ENCODE results near the gene AGO3. TPM values are rescaled to one million over a fixed set of nuclear protein-coding genes. Genes with fewer than 3 reads are reported as not detected.

Gene AGO3
- total RNA-seq, 1 experiment from 2014 or later = 26.9 TPM

- Histone ChIP-seq H3K9ac (ENCODE audit: low read length) (no peak overlapping the region), H3K27me3 (ENCODE audit: insufficient read depth, low read length) (no peaks in the 10 kb centered on the region), H3K36me3 (ENCODE audit: control insufficient read depth in 1 of 2, insufficient read depth in 2 of 2, low read length in 2 of 2) (peaks cover 8 to 9% of the 10 kb centered on the region in 2 experiments; a peak in 3 of 4 replicates), H3K9me3 (ENCODE audit: control insufficient read depth in 1 of 2, insufficient read depth in 1 of 2, low read depth in 1 of 2, low read length in 2 of 2) (no peaks in the 10 kb centered on the region), H3K27ac (ENCODE audit: low read depth, low read length) (no peak overlapping the region), H3K4me1 (ENCODE audit: control insufficient read depth in 1 of 2, insufficient read depth in 2 of 2, low read length in 2 of 2) (peaks cover 0 to 22% of the 10 kb centered on the region in 2 experiments; a peak in 2 of 4 replicates), H3K4me2 (ENCODE audit: low read length) (no peak overlapping the region), H4K20me1 (ENCODE audit: insufficient read depth) (no peaks in the 10 kb centered on the region), H3K4me3 (replicated peaks in 1 of 2; ENCODE audit: low read depth in 1 of 2, low read length in 2 of 2) (no peak overlapping the region), H3K9me2 (ENCODE audit: insufficient read depth) (no peaks in the 10 kb centered on the region), H2AFZ (ENCODE audit: low read depth, low read length, poor library complexity, severe bottlenecking) (no peak overlapping the region), H3K79me2 (ENCODE audit: insufficient read depth, low read length) (no peaks in the 10 kb centered on the region)
- ChIA-PET POLR2A (no interaction called here), CTCF (interaction anchor here (1.2 kb wide), 1 partner anchor 36 kb away, joined by 7 read pairs; no protein-coding TSS in a partner anchor), RAD21 (ENCODE audit: low non-redundant PET in 1 of 2, low total read pairs in 2 of 2, uncharacterized antibody in 2 of 2, unreplicated experiment in 2 of 2) (no interaction called here)
- BruUV-seq (replicated peaks) = no TSS peak
- ATAC-seq = no peak
- no peak for DNase-seq (ENCODE audit: low read depth, low spot score)
- intact Hi-C loops (cut with micrococcal nuclease) = loop anchor here (1.0 to 5.0 kb wide), 2 partner anchors 186 to 268 kb away; no protein-coding TSS in a partner anchor
- TF ChIP-seq EZH2 (IDR thresholded peaks at IDR 0.05) (no peak), SP1 (IDR thresholded peaks at IDR 0.05; ENCODE audit: low read depth) (no peak), CTCF (IDR thresholded peaks at IDR 0.05 in 2 of 3, conservative IDR thresholded peaks at IDR 0.05 in 1 of 3; ENCODE audit: borderline replicate concordance in 1 of 3, insufficient read depth in 1 of 3, low read depth in 2 of 3, low read length in 2 of 3) (no peak), SRF (IDR thresholded peaks at IDR 0.05; ENCODE audit: low read depth) (no peak), POLR2A (IDR thresholded peaks at IDR 0.05; ENCODE audit: borderline replicate concordance, extremely low read depth, insufficient read depth, insufficient read length) (no peak), EZH2phosphoT487 (IDR thresholded peaks at IDR 0.05; ENCODE audit: borderline replicate concordance) (no peak), FOSL1 (IDR thresholded peaks at IDR 0.05; ENCODE audit: low read depth) (no peak), RAD21 (IDR thresholded peaks at IDR 0.05; ENCODE audit: low read depth) (no peak), JUND (IDR thresholded peaks at IDR 0.05) (no peak), TCF7L2 (IDR thresholded peaks at IDR 0.05; ENCODE audit: borderline replicate concordance, extremely low read depth, insufficient read depth, insufficient read length) (no peak), YY1 (IDR thresholded peaks at IDR 0.05; ENCODE audit: extremely low read depth, insufficient replicate concordance, low read depth, low read length) (no peak), EGR1 (IDR thresholded peaks at IDR 0.05; ENCODE audit: low read depth) (no peak), ZNF274 (IDR thresholded peaks at IDR 0.05; ENCODE audit: low read depth, low read length) (no peak), ELF1 (IDR thresholded peaks at IDR 0.05; ENCODE audit: borderline replicate concordance, low read depth) (no peak), CBX3 (IDR thresholded peaks at IDR 0.05; ENCODE audit: low read depth) (no peak), CEBPB (IDR thresholded peaks at IDR 0.05; ENCODE audit: low read depth) (no peak), REST (IDR thresholded peaks at IDR 0.05; ENCODE audit: low read depth) (no peak)
- TF ChIP-seq, protein P1, sequence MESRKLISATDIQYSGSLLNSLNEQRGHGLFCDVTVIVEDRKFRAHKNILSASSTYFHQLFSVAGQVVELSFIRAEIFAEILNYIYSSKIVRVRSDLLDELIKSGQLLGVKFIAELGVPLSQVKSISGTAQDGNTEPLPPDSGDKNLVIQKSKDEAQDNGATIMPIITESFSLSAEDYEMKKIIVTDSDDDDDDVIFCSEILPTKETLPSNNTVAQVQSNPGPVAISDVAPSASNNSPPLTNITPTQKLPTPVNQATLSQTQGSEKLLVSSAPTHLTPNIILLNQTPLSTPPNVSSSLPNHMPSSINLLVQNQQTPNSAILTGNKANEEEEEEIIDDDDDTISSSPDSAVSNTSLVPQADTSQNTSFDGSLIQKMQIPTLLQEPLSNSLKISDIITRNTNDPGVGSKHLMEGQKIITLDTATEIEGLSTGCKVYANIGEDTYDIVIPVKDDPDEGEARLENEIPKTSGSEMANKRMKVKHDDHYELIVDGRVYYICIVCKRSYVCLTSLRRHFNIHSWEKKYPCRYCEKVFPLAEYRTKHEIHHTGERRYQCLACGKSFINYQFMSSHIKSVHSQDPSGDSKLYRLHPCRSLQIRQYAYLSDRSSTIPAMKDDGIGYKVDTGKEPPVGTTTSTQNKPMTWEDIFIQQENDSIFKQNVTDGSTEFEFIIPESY (IDR thresholded peaks at IDR 0.05; ENCODE audit: extremely low read depth, insufficient replicate concordance, low read length) = no peak
Observed at GRCh38 chr1:36098650-36099365, 167.9 kb downstream of the AGO3 start.

All from HCT116 (cell line).